ENCODE measurements around the gene CEP128.

CEP128 gene

GRCh38 chr14:80498533-80498932 is 443.0 kb downstream of the CEP128 start:
- Histone ChIP-seq H3K4me1 (ENCODE audit: control insufficient read depth, low read length) (no peaks in the 10 kb centered on the region), H3F3A (ENCODE audit: control insufficient read depth, insufficient read depth) (no peaks in the 10 kb centered on the region), H3K4me2 (ENCODE audit: low read length) (no peak overlapping the region), H3K36me3 (ENCODE audit: control insufficient read depth, low read length) (no peaks in the 10 kb centered on the region), H3K4me3 (ENCODE audit: low read length) (no peak overlapping the region), H3K27me3 (ENCODE audit: control insufficient read depth, low read length) (no peaks in the 10 kb centered on the region), H3K27ac (ENCODE audit: low read depth, low read length) (no peak overlapping the region), H3K9me3 (ENCODE audit: control insufficient read depth, insufficient read depth, low read length) (no peaks in the 10 kb centered on the region), H3K9me2 (replicated peaks; ENCODE audit: control insufficient read depth, low read length) (no peaks in the 10 kb centered on the region), H3K79me2 (ENCODE audit: control insufficient read depth, low read length) (no peaks in the 10 kb centered on the region), H4K20me1 (ENCODE audit: control insufficient read depth, insufficient read depth, low read depth, low read length) (no peaks in the 10 kb centered on the region)
- TF ChIP-seq, protein P1, sequence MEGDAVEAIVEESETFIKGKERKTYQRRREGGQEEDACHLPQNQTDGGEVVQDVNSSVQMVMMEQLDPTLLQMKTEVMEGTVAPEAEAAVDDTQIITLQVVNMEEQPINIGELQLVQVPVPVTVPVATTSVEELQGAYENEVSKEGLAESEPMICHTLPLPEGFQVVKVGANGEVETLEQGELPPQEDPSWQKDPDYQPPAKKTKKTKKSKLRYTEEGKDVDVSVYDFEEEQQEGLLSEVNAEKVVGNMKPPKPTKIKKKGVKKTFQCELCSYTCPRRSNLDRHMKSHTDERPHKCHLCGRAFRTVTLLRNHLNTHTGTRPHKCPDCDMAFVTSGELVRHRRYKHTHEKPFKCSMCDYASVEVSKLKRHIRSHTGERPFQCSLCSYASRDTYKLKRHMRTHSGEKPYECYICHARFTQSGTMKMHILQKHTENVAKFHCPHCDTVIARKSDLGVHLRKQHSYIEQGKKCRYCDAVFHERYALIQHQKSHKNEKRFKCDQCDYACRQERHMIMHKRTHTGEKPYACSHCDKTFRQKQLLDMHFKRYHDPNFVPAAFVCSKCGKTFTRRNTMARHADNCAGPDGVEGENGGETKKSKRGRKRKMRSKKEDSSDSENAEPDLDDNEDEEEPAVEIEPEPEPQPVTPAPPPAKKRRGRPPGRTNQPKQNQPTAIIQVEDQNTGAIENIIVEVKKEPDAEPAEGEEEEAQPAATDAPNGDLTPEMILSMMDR (IDR thresholded peaks at IDR 0.05; ENCODE audit: low read depth, low read length, poor library complexity, severe bottlenecking) = no peak
- no peak for TF ChIP-seq EZH2phosphoT487 (IDR thresholded peaks at IDR 0.05; ENCODE audit: borderline replicate concordance, low read length)

DNA sequence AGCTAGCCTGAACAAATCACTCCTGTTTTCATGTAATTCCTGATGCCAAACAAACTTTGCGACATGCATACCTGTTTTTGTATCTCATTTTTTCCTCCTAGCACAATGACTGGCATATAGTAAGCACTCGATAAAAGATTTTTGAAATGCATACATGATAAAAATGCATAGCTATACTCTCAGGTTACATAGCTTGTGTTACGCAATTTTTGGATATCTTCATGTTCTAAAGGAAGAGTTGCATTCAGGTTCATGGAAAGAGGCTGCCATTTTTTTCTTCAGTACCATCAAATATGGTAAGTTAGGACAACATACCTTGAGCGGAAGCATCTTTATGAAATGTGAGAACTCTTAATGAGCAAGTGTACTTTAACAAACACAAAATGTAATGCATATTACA is 445.4 kb downstream of the CEP128 start:
- H3K4me3 ChIP-seq (ENCODE audit: low read length) = no peak overlapping the region
- H3K27ac ChIP-seq (ENCODE audit: low read depth, low read length) = no peak overlapping the region
- no peaks in the 10 kb centered on the region for H3K27me3 ChIP-seq (ENCODE audit: control insufficient read depth, low read length)
- H3K79me2 ChIP-seq (ENCODE audit: control insufficient read depth, low read length) = no peaks in the 10 kb centered on the region
- H3K9me2 ChIP-seq (replicated peaks; ENCODE audit: control insufficient read depth, low read length) = no peaks in the 10 kb centered on the region
- no peaks in the 10 kb centered on the region for H3K4me1 ChIP-seq (ENCODE audit: control insufficient read depth, low read length)
- no peaks in the 10 kb centered on the region for H3K36me3 ChIP-seq (ENCODE audit: control insufficient read depth, low read length)
- no peaks in the 10 kb centered on the region for H3K9me3 ChIP-seq (ENCODE audit: control insufficient read depth, insufficient read depth, low read length)
- no peaks in the 10 kb centered on the region for H3F3A ChIP-seq (ENCODE audit: control insufficient read depth, insufficient read depth)
- H4K20me1 ChIP-seq (ENCODE audit: control insufficient read depth, insufficient read depth, low read depth, low read length) = no peaks in the 10 kb centered on the region
- TF ChIP-seq EZH2phosphoT487 (IDR thresholded peaks at IDR 0.05; ENCODE audit: borderline replicate concordance, low read length) = no peak
- TF ChIP-seq, protein P1 (IDR thresholded peaks at IDR 0.05; ENCODE audit: low read depth, low read length, poor library complexity, severe bottlenecking) = no peak
- H3K4me2 ChIP-seq (ENCODE audit: low read length) = no peak overlapping the region

GRCh38 chr14:80494769-80495168 is 446.8 kb downstream of the CEP128 start:
- no peaks in the 10 kb centered on the region for H3K9me3 ChIP-seq (ENCODE audit: control insufficient read depth, insufficient read depth, low read length)
- H3K27me3 ChIP-seq (ENCODE audit: control insufficient read depth, low read length) = no peaks in the 10 kb centered on the region
- no peak overlapping the region for H3K27ac ChIP-seq (ENCODE audit: low read depth, low read length)
- no peaks in the 10 kb centered on the region for H3K79me2 ChIP-seq (ENCODE audit: control insufficient read depth, low read length)
- H4K20me1 ChIP-seq (ENCODE audit: control insufficient read depth, insufficient read depth, low read depth, low read length) = no peaks in the 10 kb centered on the region
- no peak overlapping the region for H3K4me3 ChIP-seq (ENCODE audit: low read length)
- no peaks in the 10 kb centered on the region for H3F3A ChIP-seq (ENCODE audit: control insufficient read depth, insufficient read depth)
- no peaks in the 10 kb centered on the region for H3K9me2 ChIP-seq (replicated peaks; ENCODE audit: control insufficient read depth, low read length)
- no peaks in the 10 kb centered on the region for H3K36me3 ChIP-seq (ENCODE audit: control insufficient read depth, low read length)
- TF ChIP-seq EZH2phosphoT487 (IDR thresholded peaks at IDR 0.05; ENCODE audit: borderline replicate concordance, low read length) = no peak
- TF ChIP-seq, protein P1 (IDR thresholded peaks at IDR 0.05; ENCODE audit: low read depth, low read length, poor library complexity, severe bottlenecking) = no peak
- H3K4me2 ChIP-seq (ENCODE audit: low read length) = no peak overlapping the region
- no peaks in the 10 kb centered on the region for H3K4me1 ChIP-seq (ENCODE audit: control insufficient read depth, low read length)

DNA sequence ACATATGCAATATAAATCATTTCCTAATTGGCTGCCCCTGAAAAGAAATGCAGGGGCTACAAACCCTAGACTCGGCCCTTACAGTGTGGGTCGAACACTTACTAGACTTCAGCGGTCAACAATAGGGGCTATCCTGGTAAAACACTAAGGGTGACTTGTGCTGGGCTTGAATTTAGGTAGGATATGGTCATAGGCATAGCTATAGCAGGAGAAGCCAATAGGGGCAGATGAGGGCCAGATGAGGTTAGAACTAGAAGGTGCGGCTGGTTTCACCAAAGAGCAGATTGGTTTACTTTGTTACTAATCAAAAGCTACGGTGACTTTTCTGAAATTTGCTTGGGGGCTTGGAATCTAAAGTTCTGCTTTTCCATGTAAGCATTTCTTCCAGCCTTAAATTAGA is 447.9 kb downstream of the CEP128 start:
- Histone ChIP-seq H3K79me2 (ENCODE audit: control insufficient read depth, low read length) (no peaks in the 10 kb centered on the region), H3K4me3 (ENCODE audit: low read length) (no peak overlapping the region), H3K27ac (ENCODE audit: low read depth, low read length) (no peak overlapping the region), H3K4me2 (ENCODE audit: low read length) (no peak overlapping the region), H3K4me1 (ENCODE audit: control insufficient read depth, low read length) (no peaks in the 10 kb centered on the region), H4K20me1 (ENCODE audit: control insufficient read depth, insufficient read depth, low read depth, low read length) (no peaks in the 10 kb centered on the region), H3K36me3 (ENCODE audit: control insufficient read depth, low read length) (no peaks in the 10 kb centered on the region), H3K9me2 (replicated peaks; ENCODE audit: control insufficient read depth, low read length) (no peaks in the 10 kb centered on the region), H3K9me3 (ENCODE audit: control insufficient read depth, insufficient read depth, low read length) (no peaks in the 10 kb centered on the region), H3K27me3 (ENCODE audit: control insufficient read depth, low read length) (no peaks in the 10 kb centered on the region), H3F3A (ENCODE audit: control insufficient read depth, insufficient read depth) (no peaks in the 10 kb centered on the region)
- TF ChIP-seq EZH2phosphoT487 (IDR thresholded peaks at IDR 0.05; ENCODE audit: borderline replicate concordance, low read length) = no peak
- TF ChIP-seq, protein P1 (IDR thresholded peaks at IDR 0.05; ENCODE audit: low read depth, low read length, poor library complexity, severe bottlenecking) = no peak
